Testis (tissue), 3 donors: Measurements from ENCODE around the gene ANKRD27. TPM values are rescaled to one million over a fixed set of nuclear protein-coding genes. Genes with fewer than 3 reads are reported as not detected.
A peak's percentile ranks its signal among the peaks of the same experiment; 100 is the strongest.
"Not testable (repeated sequence)": the region's sequence is repeated elsewhere in the genome, so short reads cannot be mapped to it uniquely, and the experiment has no call there.

Experiments used
- DNase-seq: peaks from one replicate; pipeline ENCODE4 v3.0.0-alpha.2; 2019
- H3K27ac ChIP-seq, 2 donors: fragments of 200-600 bp; sonication (generic); one replicate each; pipeline ENCODE4 v1.5.1; 2019
- H3K27me3 ChIP-seq: fragments of 200-600 bp; sonication (generic); one replicate; pipeline ENCODE4 v1.5.1; 2019
- H3K36me3 ChIP-seq: fragments of 200-600 bp; sonication (generic); one replicate; pipeline ENCODE4 v1.5.1; 2017; ENCODE audit warnings: low read depth; ENCODE audit errors: missing control alignments
- H3K4me1 ChIP-seq: fragments of 200-600 bp; sonication (generic); one replicate; pipeline ENCODE4 v1.5.1; 2019
- H3K4me3 ChIP-seq, 2 donors: fragments of 200-600 bp; sonication (generic); one replicate each; pipeline ENCODE4 v1.5.1; 2017 to 2019
- H3K9me3 ChIP-seq: fragments of 200-600 bp; sonication (generic); one replicate; pipeline ENCODE4 v1.5.1; 2017
- CTCF ChIP-seq, 3 experiments: fragments of 450-650 bp in 2 of 3; fragments of 200-600 bp in 1 of 3; sonication (generic) in 1 of 3; IDR thresholded peaks; one replicate each; pipeline ENCODE4 v1.5.1; 2016 to 2019; ENCODE audit warnings: antibody characterized with exemption in 3 of 3, mild to moderate bottlenecking in 2 of 3, moderate library complexity in 1 of 3
- POLR2A ChIP-seq: fragments of 450-650 bp; IDR thresholded peaks from one replicate; pipeline ENCODE4 v1.6.1; 2017; ENCODE audit warnings: antibody characterized with exemption, mild to moderate bottlenecking, moderate library complexity
- WGBS, 2 donors: methylation state at CpG; one replicate each; pipeline ENCODE4 v1.1.5; 2018; 5-methylcytosine and 5-hydroxymethylcytosine counted together
- intact Hi-C: fragments of 100-400 bp; cut with DNase I; formaldehyde crosslinking; loops from one replicate; pipeline ENCODE4 v1.15.1; 2023; ENCODE audit warnings: low total_unique reads
- polyA plus RNA-seq: library from polyadenylated mRNA; stranded (reverse); fragments of 350-450 nt; fragmentation: Illumina TruSeq; extraction: RNeasy Lipid Tissue Mini Kit (QIAGEN cat#74804); gene quantifications from one replicate; pipeline ENCODE4 v1.2.3, GENCODE V29; 2014; ENCODE audit warnings: low read depth, low replicate concordance; ENCODE audit not compliant: insufficient read depth
- total RNA-seq, 2 donors: library from RNA; depleted of rRNA; stranded (reverse); fragments of >200 nt; gene quantifications; one replicate each; pipeline ENCODE4 v1.2.3, GENCODE V29; 2016

The ANKRD27 gene
- total and polyA plus RNA-seq, 3 donors from 2014 or later = 34.6 to 54.4 (median 45.8) TPM

- intact Hi-C loops = no loop called here
- H3K36me3 ChIP-seq = no peaks in the 10 kb centered on the region
- no peaks in the 10 kb centered on the region for H3K27me3 ChIP-seq
- 89 to 92% methylated on average over 15 of the region's 15 CpGs for WGBS, 2 donors
- H3K9me3 ChIP-seq = no peaks in the 10 kb centered on the region
- H3K4me3 ChIP-seq = no peak overlapping the region
- H3K27ac ChIP-seq = no peak overlapping the region
- TF ChIP-seq POLR2A (no peak), CTCF (IDR thresholded peaks at IDR 0.05) (no peak)
- H3K4me1 ChIP-seq = peaks cover 6% of the 10 kb centered on the region
- no peak for DNase-seq
These were observed 21.4 kb downstream of the ANKRD27 start for GRCh38 chr19:32653599-32653915.

GRCh38 chr19:32652894-32653598 is 21.9 kb downstream of the ANKRD27 start:
- Histone ChIP-seq H3K27ac (no peak overlapping the region), H3K36me3 (no peaks in the 10 kb centered on the region), H3K27me3 (no peaks in the 10 kb centered on the region), H3K9me3 (no peaks in the 10 kb centered on the region), H3K4me3 (no peak overlapping the region), H3K4me1 (peaks cover 6% of the 10 kb centered on the region)
- TF ChIP-seq CTCF (IDR thresholded peaks at IDR 0.05) = no peak
- TF ChIP-seq POLR2A = no peak
- peak; percentile 77 for DNase-seq
- intact Hi-C loops = no loop called here
- 62% methylated on average over 12 of the region's 12 CpGs for WGBS, 2 donors

DNA sequence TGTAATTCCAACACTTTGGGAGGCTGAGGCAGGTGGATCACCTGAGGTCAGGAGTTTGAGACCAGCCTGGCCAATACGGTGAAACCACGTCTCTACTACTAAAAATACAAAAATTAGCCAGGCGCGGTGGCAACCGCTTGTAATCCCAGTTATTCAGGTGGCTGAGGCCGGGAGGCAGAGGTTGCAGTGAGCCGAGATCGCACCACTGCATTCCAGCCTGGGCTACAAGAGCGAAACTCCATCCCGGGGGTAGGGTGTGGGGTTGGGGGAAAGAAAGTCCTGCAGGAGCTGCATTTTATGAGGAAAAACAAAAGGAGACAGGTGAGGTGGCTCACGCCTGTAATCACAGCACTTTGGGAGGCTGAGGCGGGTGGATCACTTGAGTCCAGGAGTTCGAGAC is 22.6 kb downstream of the ANKRD27 start:
- H3K27me3 ChIP-seq, DNase-seq, H3K9me3 ChIP-seq, H3K27ac ChIP-seq, intact Hi-C loops, H3K4me1 ChIP-seq, H3K4me3 ChIP-seq, H3K36me3 ChIP-seq: not testable (repeated sequence)
- 93% methylated on average over 13 of the region's 13 CpGs for WGBS, 2 donors

GRCh38 chr19:32651729-32652140 is 23.2 kb downstream of the ANKRD27 start:
- intact Hi-C loops = no loop called here
- Histone ChIP-seq H3K9me3 (no peaks in the 10 kb centered on the region), H3K27me3 (no peaks in the 10 kb centered on the region), H3K4me1 (peaks cover 6% of the 10 kb centered on the region), H3K27ac (no peak overlapping the region), H3K36me3 (no peaks in the 10 kb centered on the region), H3K4me3 (no peak overlapping the region)
- TF ChIP-seq POLR2A = no peak
- DNase-seq = no peak
- 80 to 88% methylated on average over 3 to 8 of the region's 8 CpGs for WGBS, 2 donors

DNA sequence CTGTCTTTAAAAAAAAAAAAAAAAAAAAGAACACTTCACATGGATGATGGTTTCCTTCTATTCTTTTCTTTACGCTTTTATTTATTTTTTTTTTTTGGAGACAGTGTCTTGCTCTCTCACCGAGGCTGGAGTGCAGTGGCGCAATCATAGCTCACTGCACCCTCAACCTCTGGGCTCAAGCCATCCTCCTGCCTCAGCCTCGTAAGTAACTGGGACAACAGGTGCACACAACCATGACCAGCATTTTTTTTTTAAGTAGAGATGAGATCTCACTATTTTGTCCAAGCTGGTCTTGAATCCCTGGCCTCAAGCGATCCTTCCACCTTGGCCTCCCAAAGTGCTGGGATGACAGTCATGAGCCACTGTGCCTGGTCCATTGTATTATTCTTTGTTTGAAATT is 24.3 kb downstream of the ANKRD27 start:
- WGBS, 2 donors = 88 to 91% methylated on average over 5 of the region's 5 CpGs
- H3K27ac ChIP-seq = no peak overlapping the region
- H3K36me3 ChIP-seq = no peaks in the 10 kb centered on the region
- H3K4me1 ChIP-seq = peaks cover 6% of the 10 kb centered on the region
- no peak for TF ChIP-seq CTCF (IDR thresholded peaks at IDR 0.05)
- no peak for TF ChIP-seq POLR2A
- intact Hi-C loops = no loop called here
- DNase-seq = no peak
- no peak overlapping the region for H3K4me3 ChIP-seq
- H3K27me3 ChIP-seq = no peaks in the 10 kb centered on the region
- no peaks in the 10 kb centered on the region for H3K9me3 ChIP-seq

GRCh38 chr19:32649751-32650150 is 25.2 kb downstream of the ANKRD27 start:
- intact Hi-C loops = no loop called here
- WGBS, 2 donors = 91 to 94% methylated on average over 11 of the region's 11 CpGs

More at GRCh38 chr19:32649751-32650150, 25.2 kb downstream of the ANKRD27 start:
- DNase-seq = no peak
- Histone ChIP-seq H3K27me3 (no peaks in the 10 kb centered on the region), H3K9me3 (no peaks in the 10 kb centered on the region), H3K4me1 (peaks cover 6% of the 10 kb centered on the region), H3K27ac (no peak overlapping the region), H3K4me3 (no peak overlapping the region), H3K36me3 (no peaks in the 10 kb centered on the region)
- TF ChIP-seq POLR2A = no peak
- TF ChIP-seq CTCF (IDR thresholded peaks at IDR 0.05) = no peak
